CD4-positive, alpha-beta T cell treated with Interleukin-15 for 1 hour (primary cell): ENCODE results near the gene SUMF1.
A peak's percentile ranks its signal among the peaks of the same experiment; 100 is the strongest.

Experiments
- DNase-seq: peaks from one replicate; pipeline ENCODE4 v3.0.0-alpha.2; 2020

SUMF1 gene

GRCh38 chr3:4411236-4411635, 55.8 kb downstream of the SUMF1 start:
- no peak for DNase-seq

- no peak for DNase-seq
Measured at GRCh38 chr3:4410606-4411005, 56.5 kb downstream of the SUMF1 start.

GRCh38 chr3:4409971-4410573, 57.0 kb downstream of the SUMF1 start:
- DNase-seq: no peak

- no peak for DNase-seq
Measured at GRCh38 chr3:4409415-4409814, 57.7 kb downstream of the SUMF1 start.

GRCh38 chr3:4408958-4409357, 58.1 kb downstream of the SUMF1 start:
- no peak for DNase-seq

GRCh38 chr3:4407941-4408340, 59.1 kb downstream of the SUMF1 start:
- DNase-seq: no peak

GRCh38 chr3:4406746-4407568, 60.1 kb downstream of the SUMF1 start:
- DNase-seq: no peak

- no peak for DNase-seq
Measured at GRCh38 chr3:4404881-4405280, 62.2 kb downstream of the SUMF1 start.

GRCh38 chr3:4401441-4401840, 65.6 kb downstream of the SUMF1 start:
- no peak for DNase-seq

GRCh38 chr3:4399476-4399875, 67.6 kb downstream of the SUMF1 start:
- no peak for DNase-seq

GRCh38 chr3:4398941-4399245, 68.2 kb downstream of the SUMF1 start:
- DNase-seq: no peak

GRCh38 chr3:4398120-4398940, 68.7 kb downstream of the SUMF1 start:
- DNase-seq: no peak

GRCh38 chr3:4397466-4397865, 69.6 kb downstream of the SUMF1 start:
- DNase-seq: no peak

- DNase-seq: no peak
Measured at GRCh38 chr3:4396542-4396941, 70.5 kb downstream of the SUMF1 start.

GRCh38 chr3:4396006-4396405, 71.1 kb downstream of the SUMF1 start:
- DNase-seq: no peak

- DNase-seq: no peak
Measured at GRCh38 chr3:4395448-4395847, 71.6 kb downstream of the SUMF1 start.

- no peak for DNase-seq
Measured at GRCh38 chr3:4394567-4394966, 72.5 kb downstream of the SUMF1 start.

- DNase-seq: peak; percentile 44
Measured at GRCh38 chr3:4394048-4394447, 73.0 kb downstream of the SUMF1 start.

GRCh38 chr3:4392992-4393391, 74.1 kb downstream of the SUMF1 start:
- no peak for DNase-seq

- DNase-seq: no peak
Measured at GRCh38 chr3:4387210-4388204, 79.6 kb downstream of the SUMF1 start.

- DNase-seq: no peak
Measured at GRCh38 chr3:4385201-4385600, 81.9 kb downstream of the SUMF1 start.

GRCh38 chr3:4380013-4380412, 87.1 kb downstream of the SUMF1 start:
- no peak for DNase-seq

- DNase-seq: no peak
Measured at GRCh38 chr3:4376499-4376898, 90.6 kb downstream of the SUMF1 start.
